Measurements from ENCODE around the gene ST3GAL4.

DNA sequence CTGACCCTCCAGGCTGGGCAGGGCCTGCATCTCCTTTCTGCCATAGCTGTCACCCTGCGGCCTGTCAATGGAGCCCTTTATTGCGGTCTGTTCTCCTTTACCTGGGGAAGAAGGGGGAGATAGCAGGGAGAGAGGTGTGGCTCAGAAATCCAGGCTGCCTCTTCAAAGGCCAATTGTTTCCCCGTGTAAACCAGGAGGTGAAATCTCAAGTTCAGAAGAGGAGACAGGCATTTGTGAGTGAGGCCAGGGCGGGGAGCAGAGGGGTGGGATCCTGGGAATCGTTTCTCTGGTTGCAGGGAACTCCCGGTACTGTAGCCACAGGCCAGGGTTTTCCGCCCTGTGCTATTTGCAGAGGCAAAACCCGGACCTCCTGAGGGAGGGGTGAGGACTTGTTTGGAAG lies 42.5 kb upstream of the ST3GAL4 start:
- TF ChIP-seq, protein P1, sequence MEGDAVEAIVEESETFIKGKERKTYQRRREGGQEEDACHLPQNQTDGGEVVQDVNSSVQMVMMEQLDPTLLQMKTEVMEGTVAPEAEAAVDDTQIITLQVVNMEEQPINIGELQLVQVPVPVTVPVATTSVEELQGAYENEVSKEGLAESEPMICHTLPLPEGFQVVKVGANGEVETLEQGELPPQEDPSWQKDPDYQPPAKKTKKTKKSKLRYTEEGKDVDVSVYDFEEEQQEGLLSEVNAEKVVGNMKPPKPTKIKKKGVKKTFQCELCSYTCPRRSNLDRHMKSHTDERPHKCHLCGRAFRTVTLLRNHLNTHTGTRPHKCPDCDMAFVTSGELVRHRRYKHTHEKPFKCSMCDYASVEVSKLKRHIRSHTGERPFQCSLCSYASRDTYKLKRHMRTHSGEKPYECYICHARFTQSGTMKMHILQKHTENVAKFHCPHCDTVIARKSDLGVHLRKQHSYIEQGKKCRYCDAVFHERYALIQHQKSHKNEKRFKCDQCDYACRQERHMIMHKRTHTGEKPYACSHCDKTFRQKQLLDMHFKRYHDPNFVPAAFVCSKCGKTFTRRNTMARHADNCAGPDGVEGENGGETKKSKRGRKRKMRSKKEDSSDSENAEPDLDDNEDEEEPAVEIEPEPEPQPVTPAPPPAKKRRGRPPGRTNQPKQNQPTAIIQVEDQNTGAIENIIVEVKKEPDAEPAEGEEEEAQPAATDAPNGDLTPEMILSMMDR (IDR thresholded peaks at IDR 0.05), result no peak
- TF ChIP-seq POLR2A (IDR thresholded peaks at IDR 0.05), result no peak
